Panc1 (cell line): ENCODE results near the gene CD58. TPM values are rescaled to one million over a fixed set of nuclear protein-coding genes. Genes with fewer than 3 reads are reported as not detected.

Experiments used
- ATAC-seq: fragments of 200-7000 bp; cut with Tn5 transposase; 2 replicates; pipeline ENCODE4 v1.9.1; 2020; ENCODE audit warnings: mild to moderate bottlenecking, moderate library complexity
- BruUV-seq: library from RNA; stranded (reverse); fragments of 400-500 nt; replicated peaks from 2 replicates; lab custom pipeline; 2021; lab: Mats Ljungman, UMichigan
- CTCF ChIA-PET: fragments of 300-600 bp; sonication (Branson Sonifier 250); formaldehyde crosslinking; loops from one replicate; lab custom pipeline; 2022; ENCODE audit warnings: antibody characterized with exemption; lab: Charles Lee
- POLR2A ChIA-PET: fragments of 300-600 bp; sonication (Branson Sonifier 250); formaldehyde crosslinking; loops from one replicate; lab custom pipeline; 2022; ENCODE audit warnings: antibody characterized with exemption; lab: Charles Lee
- DNase-seq: peaks from one replicate; pipeline ENCODE4 v3.0.0-alpha.2; 2010; ENCODE audit warnings: low read depth, low spot score
- H3K27ac ChIP-seq: 2 replicates; pipeline ENCODE4 v1.5.1; 2011; ENCODE audit warnings: mild to moderate bottlenecking, low read length, inconsistent platforms
- H3K27me3 ChIP-seq: fragments of 200-500 bp; sonication (Bioruptor generic); 2 replicates; pipeline ENCODE4 v1.6.0; 2014; ENCODE audit warnings: low read length, inconsistent platforms; ENCODE audit not compliant: control insufficient read depth, insufficient read depth
- H3K36me3 ChIP-seq: fragments of 200-500 bp; sonication (Bioruptor generic); 2 replicates; pipeline ENCODE4 v1.5.1; 2014; ENCODE audit warnings: inconsistent platforms, mild to moderate bottlenecking, low read length, moderate library complexity; ENCODE audit not compliant: control insufficient read depth, insufficient read depth
- H3K4me1 ChIP-seq: 2 replicates; pipeline ENCODE4 v1.5.1; 2011; ENCODE audit warnings: inconsistent platforms, mild to moderate bottlenecking, low read length, moderate library complexity; ENCODE audit not compliant: control insufficient read depth, insufficient read depth
- H3K4me3 ChIP-seq, 2 experiments: 2 replicates each; pipeline ENCODE4 v1.5.1; 2011 to 2012; ENCODE audit warnings: low read depth in 2 of 2, low read length in 2 of 2, mild to moderate bottlenecking in 2 of 2, inconsistent platforms in 1 of 2, moderate library complexity in 1 of 2
- H3K9me3 ChIP-seq: fragments of 200-500 bp; sonication (Bioruptor generic); 2 replicates; pipeline ENCODE4 v1.5.1; 2014; ENCODE audit warnings: low read depth, mild to moderate bottlenecking, inconsistent platforms, low read length, moderate library complexity; ENCODE audit not compliant: control insufficient read depth, insufficient read depth
- POLR2AphosphoS5 ChIP-seq: IDR thresholded peaks from 2 replicates; pipeline ENCODE4 v1.6.1; 2012; ENCODE audit warnings: mild to moderate bottlenecking, low read depth, low read length, moderate library complexity
- SIN3A ChIP-seq: IDR thresholded peaks from 2 replicates; pipeline ENCODE4 v1.6.1; 2012; ENCODE audit warnings: low read depth, mild to moderate bottlenecking, low read length, moderate library complexity, borderline replicate concordance; ENCODE audit not compliant: insufficient read depth
- TCF7L2 ChIP-seq: IDR thresholded peaks from 2 replicates; pipeline ENCODE4 v1.6.1; 2011; ENCODE audit warnings: mild to moderate bottlenecking, low read depth, low read length, inconsistent platforms
- in situ Hi-C: cut with HindIII; loops from 2 replicates; pipeline ENCODE4 v1.10.0; 2016; ENCODE audit warnings: low sequenced_read_pairs, low pct_unique_long_range_greater_than_20kb
- intact Hi-C: fragments of 100-400 bp; cut with micrococcal nuclease; formaldehyde crosslinking; loops from one replicate; pipeline ENCODE4 v1.10.0; 2022; ENCODE audit not compliant: unreplicated experiment
- total RNA-seq: library from RNA; stranded (reverse); gene quantifications from one replicate; pipeline ENCODE4 v1.2.1, GENCODE V29; 2021; ENCODE audit not compliant: unreplicated experiment
- TF ChIP-seq, protein P1 (sequence below), 2 experiments: IDR thresholded peaks; 2 replicates each; pipeline ENCODE4 v1.6.1; 2011 to 2012; ENCODE audit warnings: low read depth in 2 of 2, control low read depth in 1 of 2, low read length in 1 of 2, mild to moderate bottlenecking in 1 of 2, moderate library complexity in 1 of 2; ENCODE audit not compliant: insufficient read depth in 1 of 2
- TF ChIP-seq, protein P2 (sequence below): fragments of 450-650 bp; IDR thresholded peaks from 2 replicates; pipeline ENCODE4 v1.5.1; 2017; ENCODE audit warnings: mild to moderate bottlenecking

Gene CD58
- total RNA-seq, 1 experiment from 2014 or later, result 12.6 TPM

DNA sequence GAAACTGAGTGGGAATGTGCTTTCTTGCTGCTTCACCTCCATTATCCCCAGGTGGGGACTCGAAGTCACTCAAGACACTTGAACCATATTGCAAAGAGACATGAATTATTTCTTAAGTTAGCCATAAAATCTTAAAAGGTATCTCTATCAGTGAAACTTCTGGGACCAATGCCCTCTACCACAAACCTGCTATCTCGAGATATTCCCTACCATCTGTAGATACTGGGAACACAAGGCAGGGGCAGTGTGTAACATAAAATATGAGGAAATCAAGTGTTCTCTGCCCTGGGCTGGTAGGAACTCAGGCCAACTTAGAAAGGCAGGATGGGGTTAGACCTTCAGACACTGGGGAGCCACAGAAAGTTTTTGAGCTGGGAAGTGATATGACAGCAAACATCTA lies 1.3 kb upstream of the CD58 start:
- ChIA-PET POLR2A (no interaction called here), CTCF (no interaction called here)
- DNase-seq (no peak), ATAC-seq (no peak)
- Histone ChIP-seq H3K4me3 (no peak overlapping the region), H3K4me1 (no peaks in the 10 kb centered on the region), H3K27me3 (no peaks in the 10 kb centered on the region), H3K36me3 (no peaks in the 10 kb centered on the region), H3K9me3 (no peaks in the 10 kb centered on the region), H3K27ac (no peak overlapping the region)
- TF ChIP-seq TCF7L2 (no peak), SIN3A (no peak), POLR2AphosphoS5 (no peak)
- TF ChIP-seq, protein P1, sequence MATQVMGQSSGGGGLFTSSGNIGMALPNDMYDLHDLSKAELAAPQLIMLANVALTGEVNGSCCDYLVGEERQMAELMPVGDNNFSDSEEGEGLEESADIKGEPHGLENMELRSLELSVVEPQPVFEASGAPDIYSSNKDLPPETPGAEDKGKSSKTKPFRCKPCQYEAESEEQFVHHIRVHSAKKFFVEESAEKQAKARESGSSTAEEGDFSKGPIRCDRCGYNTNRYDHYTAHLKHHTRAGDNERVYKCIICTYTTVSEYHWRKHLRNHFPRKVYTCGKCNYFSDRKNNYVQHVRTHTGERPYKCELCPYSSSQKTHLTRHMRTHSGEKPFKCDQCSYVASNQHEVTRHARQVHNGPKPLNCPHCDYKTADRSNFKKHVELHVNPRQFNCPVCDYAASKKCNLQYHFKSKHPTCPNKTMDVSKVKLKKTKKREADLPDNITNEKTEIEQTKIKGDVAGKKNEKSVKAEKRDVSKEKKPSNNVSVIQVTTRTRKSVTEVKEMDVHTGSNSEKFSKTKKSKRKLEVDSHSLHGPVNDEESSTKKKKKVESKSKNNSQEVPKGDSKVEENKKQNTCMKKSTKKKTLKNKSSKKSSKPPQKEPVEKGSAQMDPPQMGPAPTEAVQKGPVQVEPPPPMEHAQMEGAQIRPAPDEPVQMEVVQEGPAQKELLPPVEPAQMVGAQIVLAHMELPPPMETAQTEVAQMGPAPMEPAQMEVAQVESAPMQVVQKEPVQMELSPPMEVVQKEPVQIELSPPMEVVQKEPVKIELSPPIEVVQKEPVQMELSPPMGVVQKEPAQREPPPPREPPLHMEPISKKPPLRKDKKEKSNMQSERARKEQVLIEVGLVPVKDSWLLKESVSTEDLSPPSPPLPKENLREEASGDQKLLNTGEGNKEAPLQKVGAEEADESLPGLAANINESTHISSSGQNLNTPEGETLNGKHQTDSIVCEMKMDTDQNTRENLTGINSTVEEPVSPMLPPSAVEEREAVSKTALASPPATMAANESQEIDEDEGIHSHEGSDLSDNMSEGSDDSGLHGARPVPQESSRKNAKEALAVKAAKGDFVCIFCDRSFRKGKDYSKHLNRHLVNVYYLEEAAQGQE (IDR thresholded peaks at IDR 0.05; ENCODE audit: insufficient read depth in 1 of 2, low read depth in 2 of 2, low read length in 1 of 2), result no peak
- TF ChIP-seq, protein P2, sequence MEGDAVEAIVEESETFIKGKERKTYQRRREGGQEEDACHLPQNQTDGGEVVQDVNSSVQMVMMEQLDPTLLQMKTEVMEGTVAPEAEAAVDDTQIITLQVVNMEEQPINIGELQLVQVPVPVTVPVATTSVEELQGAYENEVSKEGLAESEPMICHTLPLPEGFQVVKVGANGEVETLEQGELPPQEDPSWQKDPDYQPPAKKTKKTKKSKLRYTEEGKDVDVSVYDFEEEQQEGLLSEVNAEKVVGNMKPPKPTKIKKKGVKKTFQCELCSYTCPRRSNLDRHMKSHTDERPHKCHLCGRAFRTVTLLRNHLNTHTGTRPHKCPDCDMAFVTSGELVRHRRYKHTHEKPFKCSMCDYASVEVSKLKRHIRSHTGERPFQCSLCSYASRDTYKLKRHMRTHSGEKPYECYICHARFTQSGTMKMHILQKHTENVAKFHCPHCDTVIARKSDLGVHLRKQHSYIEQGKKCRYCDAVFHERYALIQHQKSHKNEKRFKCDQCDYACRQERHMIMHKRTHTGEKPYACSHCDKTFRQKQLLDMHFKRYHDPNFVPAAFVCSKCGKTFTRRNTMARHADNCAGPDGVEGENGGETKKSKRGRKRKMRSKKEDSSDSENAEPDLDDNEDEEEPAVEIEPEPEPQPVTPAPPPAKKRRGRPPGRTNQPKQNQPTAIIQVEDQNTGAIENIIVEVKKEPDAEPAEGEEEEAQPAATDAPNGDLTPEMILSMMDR, result no peak
- intact Hi-C loops, result no loop called here
- BruUV-seq, result no TSS peak
- in situ Hi-C loops, result no loop called here

DNA sequence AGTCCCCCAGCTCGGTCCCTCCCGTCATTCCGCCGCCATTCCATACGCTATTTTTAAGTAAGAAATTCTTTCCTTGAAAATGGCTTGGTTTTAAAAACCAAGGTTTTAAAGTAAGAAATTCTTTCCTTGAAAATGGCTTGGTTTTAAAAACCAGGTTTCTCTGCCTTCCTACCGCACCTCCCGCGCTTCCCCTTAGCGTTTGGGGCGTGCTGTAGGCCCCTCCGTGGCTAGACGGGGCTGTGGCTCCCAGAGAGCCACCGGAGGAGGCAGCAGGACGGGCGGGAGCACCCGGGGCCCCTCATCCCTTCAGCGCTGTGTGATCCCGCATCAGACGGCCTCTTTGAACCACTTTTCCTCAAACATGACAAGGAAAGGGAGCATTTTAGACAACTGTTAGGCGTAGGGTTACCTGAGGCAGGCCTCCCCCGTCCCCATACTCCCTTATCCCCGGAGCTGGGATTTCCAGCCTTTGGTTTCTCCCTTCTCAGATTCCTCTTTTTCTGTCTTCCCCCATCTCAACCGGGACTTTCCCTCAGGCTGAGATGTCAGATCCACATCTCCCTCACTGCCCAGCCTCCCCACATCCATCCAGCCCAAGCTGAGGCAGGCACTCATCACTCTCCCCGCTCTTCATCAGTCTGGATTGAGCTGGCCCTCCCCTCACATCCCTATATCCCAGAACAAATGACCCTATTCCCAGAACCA lies 541 bp upstream of the CD58 start:
- ATAC-seq (no peak), DNase-seq (no peak)
- ChIA-PET CTCF (no interaction called here), POLR2A (no interaction called here)
- Histone ChIP-seq H3K27me3 (no peaks in the 10 kb centered on the region), H3K27ac (peak overlapping the region; percentile 78), H3K9me3 (no peaks in the 10 kb centered on the region), H3K4me1 (no peaks in the 10 kb centered on the region), H3K36me3 (no peaks in the 10 kb centered on the region), H3K4me3 (peak overlapping the region; percentile 73)
- in situ Hi-C loops (no loop called here), intact Hi-C loops (no loop called here)
- BruUV-seq, result no TSS peak
- TF ChIP-seq POLR2AphosphoS5, result no peak
- TF ChIP-seq, protein P2, result no peak
- TF ChIP-seq, protein P1 (IDR thresholded peaks at IDR 0.05; ENCODE audit: insufficient read depth in 1 of 2, low read depth in 2 of 2, low read length in 1 of 2), result no peak
- TF ChIP-seq TCF7L2, result no peak
- TF ChIP-seq SIN3A, result no peak
